ENCODE results near the gene SUPT20H.
A peak's percentile ranks its signal among the peaks of the same experiment; 100 is the strongest.

SUPT20H gene

DNA sequence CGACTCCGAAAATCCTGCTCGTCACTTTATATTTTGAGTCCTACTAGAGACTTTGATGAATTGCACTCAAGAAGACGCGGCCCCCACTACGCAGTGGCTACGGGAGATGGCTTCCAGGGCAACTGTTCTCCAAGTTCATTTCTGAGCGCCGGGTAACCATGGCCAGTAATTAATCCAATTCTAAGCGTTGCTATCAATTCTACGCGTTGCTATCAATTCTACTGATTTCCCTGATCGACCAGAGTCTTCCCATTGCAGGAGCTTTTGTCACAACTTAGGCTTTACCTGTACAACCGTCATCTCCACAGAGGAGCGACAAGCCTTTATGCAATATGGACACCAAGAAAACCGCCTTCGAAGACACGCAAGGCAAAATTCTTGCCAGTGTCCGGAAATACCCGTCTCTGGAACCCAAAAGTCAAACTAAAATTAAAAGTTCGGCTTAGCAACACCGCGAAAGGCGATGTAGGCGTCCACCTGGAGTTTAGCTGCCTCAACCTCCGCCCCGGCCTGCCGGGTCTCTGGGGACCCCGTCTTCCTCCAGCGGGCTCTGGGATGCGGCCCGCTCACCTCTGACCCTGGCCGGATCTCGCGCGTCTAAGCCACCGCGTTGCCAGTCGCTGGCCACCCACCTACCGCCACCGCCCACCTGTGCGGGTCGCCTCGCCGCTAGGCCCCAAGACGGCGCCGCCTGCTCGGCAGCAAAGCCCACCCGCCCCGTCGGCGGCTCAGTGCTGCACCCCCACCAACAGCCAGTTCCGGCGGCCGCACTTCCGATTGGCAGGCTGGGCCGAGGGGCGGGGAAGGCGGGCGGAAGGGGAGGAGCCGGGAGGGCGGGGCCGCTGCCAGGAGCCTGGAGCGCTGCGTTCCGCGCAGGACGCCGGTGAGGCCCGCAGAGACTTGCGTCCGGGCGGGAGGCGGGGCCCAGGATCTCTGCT is at the start of gene SUPT20H:
Gene SUPT20H (minus strand): TSS at position 779 of the 938 bp plus-strand sequence. CDS start 8,198 bp downstream, outside the sequence.
- TF ChIP-seq, protein P1, sequence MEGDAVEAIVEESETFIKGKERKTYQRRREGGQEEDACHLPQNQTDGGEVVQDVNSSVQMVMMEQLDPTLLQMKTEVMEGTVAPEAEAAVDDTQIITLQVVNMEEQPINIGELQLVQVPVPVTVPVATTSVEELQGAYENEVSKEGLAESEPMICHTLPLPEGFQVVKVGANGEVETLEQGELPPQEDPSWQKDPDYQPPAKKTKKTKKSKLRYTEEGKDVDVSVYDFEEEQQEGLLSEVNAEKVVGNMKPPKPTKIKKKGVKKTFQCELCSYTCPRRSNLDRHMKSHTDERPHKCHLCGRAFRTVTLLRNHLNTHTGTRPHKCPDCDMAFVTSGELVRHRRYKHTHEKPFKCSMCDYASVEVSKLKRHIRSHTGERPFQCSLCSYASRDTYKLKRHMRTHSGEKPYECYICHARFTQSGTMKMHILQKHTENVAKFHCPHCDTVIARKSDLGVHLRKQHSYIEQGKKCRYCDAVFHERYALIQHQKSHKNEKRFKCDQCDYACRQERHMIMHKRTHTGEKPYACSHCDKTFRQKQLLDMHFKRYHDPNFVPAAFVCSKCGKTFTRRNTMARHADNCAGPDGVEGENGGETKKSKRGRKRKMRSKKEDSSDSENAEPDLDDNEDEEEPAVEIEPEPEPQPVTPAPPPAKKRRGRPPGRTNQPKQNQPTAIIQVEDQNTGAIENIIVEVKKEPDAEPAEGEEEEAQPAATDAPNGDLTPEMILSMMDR (IDR thresholded peaks at IDR 0.05; ENCODE audit: low read length): no peak
- TF ChIP-seq EZH2 (optimal IDR thresholded peaks at IDR 0.05; ENCODE audit: low read depth, low read length) (no peak), EZH2phosphoT487 (IDR thresholded peaks at IDR 0.05; ENCODE audit: low read length) (no peak)
- peak; percentile 83 for DNase-seq
- H3F3A ChIP-seq (ENCODE audit: insufficient read depth, low read length): no peaks in the 10 kb centered on the region
- H3K9ac ChIP-seq (ENCODE audit: low read length): peak within 1 kb of the TSS; percentile 77
- H3K9me2 ChIP-seq (replicated peaks; ENCODE audit: insufficient read depth, low read length): no peaks in the 10 kb centered on the region
- H4K20me1 ChIP-seq (ENCODE audit: insufficient read depth, low read length): no peaks in the 10 kb centered on the region
- H3K4me2 ChIP-seq (ENCODE audit: low read depth, low read length): peak within 1 kb of the TSS; percentile 54; the same call in 1 of the 2 replicates
- peak within 1 kb of the TSS; percentile 85 for H2AFZ ChIP-seq (ENCODE audit: low read length)
- no peaks in the 10 kb centered on the region for H3K9me3 ChIP-seq (replicated peaks; ENCODE audit: insufficient read depth, low read length)
- H3K4me3 ChIP-seq (ENCODE audit: low read length): peak within 1 kb of the TSS; percentile 76
- no peaks in the 10 kb centered on the region for H3K36me3 ChIP-seq (replicated peaks; ENCODE audit: insufficient read depth, low read length)
- H3K79me2 ChIP-seq (ENCODE audit: low read length): peaks cover 22% of the 10 kb centered on the region
- peak within 1 kb of the TSS; percentile 47; the same call in 1 of the 2 replicates for H3K27ac ChIP-seq (ENCODE audit: low read length)
- H3K4me1 ChIP-seq (ENCODE audit: low read length): no peaks in the 10 kb centered on the region
- no peaks in the 10 kb centered on the region for H3K27me3 ChIP-seq (replicated peaks; ENCODE audit: insufficient read depth, low read length)

DNA sequence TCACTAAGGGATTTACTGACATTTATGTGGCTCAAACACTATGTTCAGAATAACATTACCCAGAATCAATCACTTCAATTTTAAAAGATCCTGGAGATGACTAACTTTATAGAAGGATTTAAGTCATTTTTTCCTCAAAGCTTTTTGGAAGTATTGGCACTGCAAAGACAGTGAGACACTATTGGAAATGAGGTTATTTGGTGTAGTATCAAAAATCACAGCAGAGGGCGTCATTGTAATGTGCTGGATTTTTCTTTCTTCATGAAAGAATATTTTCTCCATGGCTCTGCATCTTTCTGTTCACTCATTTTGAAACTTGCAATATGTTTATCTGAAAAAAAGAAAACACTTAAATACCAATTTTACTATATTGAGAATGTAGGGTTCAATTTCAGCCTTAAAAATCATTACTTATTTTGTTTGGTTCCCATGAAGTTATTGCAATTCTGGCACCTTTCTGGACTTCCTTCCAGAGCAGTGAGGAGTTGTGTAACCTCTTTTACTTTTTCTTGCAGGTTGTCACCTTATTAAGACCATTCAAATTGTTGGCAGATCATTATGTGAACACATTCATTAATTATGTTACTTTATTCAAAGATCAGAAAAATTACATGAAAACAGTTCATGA is 49.7 kb upstream of the SUPT20H start:
- no peaks in the 10 kb centered on the region for H4K20me1 ChIP-seq (ENCODE audit: insufficient read depth, low read length)
- H3K9me2 ChIP-seq (replicated peaks; ENCODE audit: insufficient read depth, low read length): no peaks in the 10 kb centered on the region
- H3K4me2 ChIP-seq (ENCODE audit: low read depth, low read length): no peak overlapping the region
- H3K27ac ChIP-seq (ENCODE audit: low read length): no peak overlapping the region
- H3K9ac ChIP-seq (ENCODE audit: low read length): no peak overlapping the region
- no peak overlapping the region for H2AFZ ChIP-seq (ENCODE audit: low read length)
- no peaks in the 10 kb centered on the region for H3K27me3 ChIP-seq (replicated peaks; ENCODE audit: insufficient read depth, low read length)
- no peak overlapping the region for H3K4me3 ChIP-seq (ENCODE audit: low read length)
- no peak for DNase-seq
- no peaks in the 10 kb centered on the region for H3K79me2 ChIP-seq (ENCODE audit: low read length)
- no peaks in the 10 kb centered on the region for H3K4me1 ChIP-seq (ENCODE audit: low read length)
- no peaks in the 10 kb centered on the region for H3F3A ChIP-seq (ENCODE audit: insufficient read depth, low read length)
- no peak for TF ChIP-seq EZH2 (optimal IDR thresholded peaks at IDR 0.05; ENCODE audit: low read depth, low read length)
- TF ChIP-seq, protein P1 (IDR thresholded peaks at IDR 0.05; ENCODE audit: low read length): peak; percentile 35
- TF ChIP-seq EZH2phosphoT487 (IDR thresholded peaks at IDR 0.05; ENCODE audit: low read length): no peak
- H3K36me3 ChIP-seq (replicated peaks; ENCODE audit: insufficient read depth, low read length): no peaks in the 10 kb centered on the region
- H3K9me3 ChIP-seq (replicated peaks; ENCODE audit: insufficient read depth, low read length): no peaks in the 10 kb centered on the region

DNA sequence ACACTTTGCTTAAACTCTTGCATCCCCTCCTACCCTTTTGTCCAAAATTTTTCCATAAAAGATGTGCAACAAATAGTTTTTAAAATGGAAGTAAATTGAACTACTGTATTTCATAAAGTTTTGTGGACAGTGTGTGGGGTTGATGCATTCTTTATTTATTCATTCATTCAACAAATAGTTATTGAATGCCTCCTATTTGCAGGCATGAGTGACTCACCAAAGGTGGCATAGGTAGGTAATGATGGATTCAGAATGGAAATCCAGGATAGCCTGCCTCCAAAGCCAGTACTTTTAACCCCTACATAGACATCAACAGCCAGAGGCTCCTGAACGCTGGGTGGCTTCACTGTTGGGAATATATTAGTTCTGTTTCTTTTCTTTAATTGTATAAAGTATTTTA is 48.4 kb upstream of the SUPT20H start:
- Histone ChIP-seq H3K4me1 (ENCODE audit: low read length) (no peaks in the 10 kb centered on the region), H4K20me1 (ENCODE audit: insufficient read depth, low read length) (no peaks in the 10 kb centered on the region), H3K9me3 (replicated peaks; ENCODE audit: insufficient read depth, low read length) (no peaks in the 10 kb centered on the region), H3K27me3 (replicated peaks; ENCODE audit: insufficient read depth, low read length) (no peaks in the 10 kb centered on the region), H3K4me3 (ENCODE audit: low read length) (no peak overlapping the region), H3K4me2 (ENCODE audit: low read depth, low read length) (no peak overlapping the region), H2AFZ (ENCODE audit: low read length) (no peak overlapping the region), H3K27ac (ENCODE audit: low read length) (no peak overlapping the region), H3K79me2 (ENCODE audit: low read length) (no peaks in the 10 kb centered on the region), H3K9me2 (replicated peaks; ENCODE audit: insufficient read depth, low read length) (no peaks in the 10 kb centered on the region), H3K9ac (ENCODE audit: low read length) (no peak overlapping the region), H3K36me3 (replicated peaks; ENCODE audit: insufficient read depth, low read length) (no peaks in the 10 kb centered on the region), H3F3A (ENCODE audit: insufficient read depth, low read length) (no peaks in the 10 kb centered on the region)
- DNase-seq: no peak
- TF ChIP-seq EZH2phosphoT487 (IDR thresholded peaks at IDR 0.05; ENCODE audit: low read length) (no peak), EZH2 (optimal IDR thresholded peaks at IDR 0.05; ENCODE audit: low read depth, low read length) (no peak)
- TF ChIP-seq, protein P1 (IDR thresholded peaks at IDR 0.05; ENCODE audit: low read length): no peak

Measured in MM.1S (cell line).